ENCODE results near the gene C1orf167. TPM values are rescaled to one million over a fixed set of nuclear protein-coding genes. Genes with fewer than 3 reads are reported as not detected.

Gene C1orf167
- total and polyA plus RNA-seq, 2 of the 8 experiments (the other 6 are each of a cell fraction or from before 2014, with no cell fraction given) = 0.70 to 1.3 TPM

- peaks cover 0 to 9% of the 10 kb centered on the region in 2 experiments; a peak in 1 of 4 replicates for H3K79me2 ChIP-seq (ENCODE audit: control insufficient read depth in 1 of 2, insufficient read depth in 2 of 2, low read length in 2 of 2)
- no peak overlapping the region for H2AFZ ChIP-seq (ENCODE audit: low read length)
- H2BK5ac ChIP-seq (ENCODE audit: low read depth, low read length) = peak overlapping the region; percentile 37; the same call in 1 of the 2 replicates
- no peak overlapping the region for H3K56ac ChIP-seq (replicated peaks; ENCODE audit: insufficient read length, low read depth, low read length)
- peaks cover 2% of the 10 kb centered on the region; the same call in 1 of the 2 replicates for H3K79me1 ChIP-seq (ENCODE audit: low read depth, low read length)
- TF ChIP-seq YY1 (IDR thresholded peaks at IDR 0.05; ENCODE audit: low read depth, low read length) = no peak
- TF ChIP-seq CHD1 (IDR thresholded peaks at IDR 0.05; ENCODE audit: low read depth, low read length) = no peak
- TF ChIP-seq PHF8 (conservative IDR thresholded peaks at IDR 0.05; ENCODE audit: low read depth, low read length) = no peak
- no peak for TF ChIP-seq HDAC2 (IDR thresholded peaks at IDR 0.05; ENCODE audit: borderline replicate concordance in 1 of 2, low read depth in 2 of 2, low read length in 2 of 2)
- TF ChIP-seq BACH1 (IDR thresholded peaks at IDR 0.05; ENCODE audit: low read length) = no peak
- no peak for TF ChIP-seq EP300 (IDR thresholded peaks at IDR 0.05; ENCODE audit: borderline replicate concordance in 1 of 2, low read depth in 2 of 2, low read length in 2 of 2)
- no peaks in the 10 kb centered on the region for H3K36me3 ChIP-seq (ENCODE audit: control insufficient read depth in 2 of 4, insufficient read depth in 4 of 4, low read length in 3 of 4)
- no peak overlapping the region for H4K5ac ChIP-seq (ENCODE audit: insufficient read length, low read depth, low read length)
- no peak overlapping the region for H4K91ac ChIP-seq (replicated peaks; ENCODE audit: insufficient read length, low read length)
- H3K4me3 ChIP-seq (ENCODE audit: extremely low read depth in 1 of 4, insufficient read depth in 2 of 4, low read depth in 3 of 4, low read length in 4 of 4) = no peak overlapping the region
- no peak overlapping the region for H3K23ac ChIP-seq (ENCODE audit: insufficient read length)
- H2BK120ac ChIP-seq (replicated peaks; ENCODE audit: low read depth, low read length) = no peak overlapping the region
- no peak overlapping the region for H3K4ac ChIP-seq (replicated peaks; ENCODE audit: insufficient read length, low read depth, low read length)
- H3K27ac ChIP-seq (ENCODE audit: low read depth, low read length) = no peak overlapping the region
- H2BK15ac ChIP-seq (ENCODE audit: low read length) = no peak overlapping the region
- H4K20me1 ChIP-seq (replicated peaks in 1 of 2; ENCODE audit: control insufficient read depth in 1 of 2, insufficient read depth in 2 of 2, low read length in 2 of 2) = peaks cover 0 to 2% of the 10 kb centered on the region in 2 experiments
- H2AK5ac ChIP-seq (ENCODE audit: low read depth, low read length) = no peak overlapping the region
- FAIRE-seq = no peak
- H2BK12ac ChIP-seq (ENCODE audit: low read depth, low read length) = peak overlapping the region; percentile 51; the same call in 1 of the 2 replicates
- no peak overlapping the region for H2BK20ac ChIP-seq (ENCODE audit: low read length)
- DNase-seq (ENCODE audit: low read depth in 1 of 2, low spot score in 2 of 2) = no peak
- CTCF ChIA-PET (ENCODE audit: partially characterized antibody) = interaction anchor here (1.1 to 3.6 kb wide), 6 partner anchors 11 to 85 kb away, joined by 3 to 21 read pairs (median 4); no protein-coding TSS in a partner anchor
- peaks cover 4 to 29% (median 8%) of the 10 kb centered on the region in 4 experiments for H3K4me1 ChIP-seq (replicated peaks in 1 of 4; ENCODE audit: control insufficient read depth in 3 of 4, insufficient read depth in 4 of 4, low read length in 3 of 4)
- H3K9ac ChIP-seq (replicated peaks in 1 of 4; ENCODE audit: extremely low read depth in 1 of 4, low read depth in 3 of 4, low read length in 3 of 4) = no peak overlapping the region
- no peak overlapping the region for H3K14ac ChIP-seq (ENCODE audit: insufficient read length)
- 93% methylated on average over 2 of the region's 2 CpGs; no CpG with 5 or more reads in 1 of the 2 experiments for WGBS, 2 experiments (ENCODE audit: extremely low coverage in 1 of 2, insufficient coverage in 1 of 2, insufficient read length in 1 of 2, insufficient replicate concordance in 2 of 2, low coverage in 1 of 2, low lambda C conversion rate in 2 of 2, missing lambda C conversion rate in 1 of 2)
- no peak overlapping the region for H3K18ac ChIP-seq (ENCODE audit: extremely low read depth, low read length)
- POLR2A ChIA-PET (ENCODE audit: partially characterized antibody) = interaction anchor here (0.7 to 5.1 kb wide), 16 partner anchors 8 to 452 kb away, joined by 3 to 35 read pairs (median 6); partner anchors contain the start of genes DRAXIN, FBXO2, FBXO6 and MAD2L2
- no peak overlapping the region for H4K8ac ChIP-seq (ENCODE audit: extremely low read depth, insufficient read depth, low read length)
- H3K27me3 ChIP-seq (replicated peaks in 1 of 4; ENCODE audit: control insufficient read depth in 3 of 4, extremely low read depth in 1 of 4, insufficient read depth in 3 of 4, low read length in 3 of 4) = no peaks in the 10 kb centered on the region
- H3K9me3 ChIP-seq (ENCODE audit: insufficient read depth in 2 of 2, low read depth in 1 of 2, low read length in 1 of 2) = no peaks in the 10 kb centered on the region
- peaks cover 10% of the 10 kb centered on the region for H3K23me2 ChIP-seq (ENCODE audit: low read depth, low read length)
- H3K4me2 ChIP-seq (ENCODE audit: insufficient read depth in 1 of 2, low read depth in 2 of 2, low read length in 2 of 2) = peak overlapping the region; percentile 7 to 96; a peak in 1 of 4 replicates
These were observed 23.9 kb upstream of the C1orf167 start for GRCh38 chr1:11738096-11738495.
